ENCODE data around the gene ACBD4. TPM values are rescaled to one million over a fixed set of nuclear protein-coding genes. Genes with fewer than 3 reads are reported as not detected.

Gene ACBD4
- total RNA-seq, 1 donor from 2014 or later = 18.9 TPM

- no peak for DNase-seq (ENCODE audit: extremely low spot score in 2 of 2)
- Histone ChIP-seq H3K27me3 (no peaks in the 10 kb centered on the region), H3K4me1 (peaks cover 33% of the 10 kb centered on the region), H3K27ac (no peak overlapping the region), H3K4me3 (no peak overlapping the region), H3K36me3 (peaks cover 4 to 59% of the 10 kb centered on the region in 2 donors), H3K9me3 (no peaks in the 10 kb centered on the region)
- no peak for TF ChIP-seq CTCF (IDR thresholded peaks at IDR 0.05)
- no peak for TF ChIP-seq POLR2AphosphoS5 (IDR thresholded peaks at IDR 0.05; ENCODE audit: insufficient read depth in 1 of 2, low read depth in 1 of 2)
- no peak for TF ChIP-seq POLR2A (IDR thresholded peaks at IDR 0.05)
- intact Hi-C loops (cut with DNase I) = loop anchor here (10.0 kb wide), 1 partner anchor 191 kb away; the partner anchor contains the start of gene GFAP
Observed at GRCh38 chr17:45106096-45106495, 29.4 kb upstream of the ACBD4 start.

- intact Hi-C loops (cut with DNase I) = loop anchor here (10.0 kb wide), 1 partner anchor 192 kb away; the partner anchor contains the start of gene GFAP
- Histone ChIP-seq H3K9me3 (no peaks in the 10 kb centered on the region), H3K4me1 (peaks cover 33% of the 10 kb centered on the region), H3K27me3 (no peaks in the 10 kb centered on the region), H3K4me3 (no peak overlapping the region), H3K36me3 (peaks cover 4 to 59% of the 10 kb centered on the region in 2 donors), H3K27ac (no peak overlapping the region)
- TF ChIP-seq POLR2A (IDR thresholded peaks at IDR 0.05) (no peak), CTCF (IDR thresholded peaks at IDR 0.05) (no peak), POLR2AphosphoS5 (IDR thresholded peaks at IDR 0.05; ENCODE audit: insufficient read depth in 1 of 2, low read depth in 1 of 2) (no peak)
- no peak for DNase-seq (ENCODE audit: extremely low spot score in 2 of 2)
Observed at GRCh38 chr17:45106582-45106981, 28.9 kb upstream of the ACBD4 start.

DNA sequence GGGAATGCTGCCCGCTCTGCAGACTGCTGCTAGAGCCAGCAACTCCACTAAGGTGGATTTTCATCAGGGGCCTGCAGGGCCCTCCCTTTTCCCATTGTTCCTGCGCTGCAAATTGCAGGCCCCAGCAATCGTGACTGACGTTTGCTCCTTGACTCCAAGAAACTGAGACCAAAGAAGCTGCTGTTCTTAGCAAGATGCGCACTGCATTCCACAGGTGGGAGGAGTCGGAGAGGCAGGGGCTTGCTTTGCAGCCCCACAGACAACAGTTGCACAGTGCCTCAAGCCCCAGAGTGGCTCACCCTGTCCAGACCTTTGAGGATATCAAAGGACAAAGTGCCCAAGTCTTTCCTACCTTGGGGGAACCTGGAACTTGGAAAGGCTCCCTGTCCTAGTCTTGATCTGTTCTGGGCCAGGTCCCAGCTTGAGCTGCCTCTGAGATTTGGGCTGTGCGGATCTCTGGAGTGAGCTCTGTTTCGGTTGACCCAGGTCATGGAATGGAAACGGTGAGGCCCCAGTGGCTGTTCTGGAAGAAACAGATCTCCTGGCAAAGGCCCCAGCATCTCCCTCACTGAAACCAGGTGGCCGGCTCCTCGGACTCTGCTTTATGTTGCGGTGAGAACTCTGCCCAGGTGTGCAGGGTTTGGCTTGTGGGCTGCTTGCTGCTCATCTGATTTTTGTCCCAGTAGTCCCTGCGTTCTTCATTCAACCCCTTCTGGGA is 28.0 kb upstream of the ACBD4 start:
- Histone ChIP-seq H3K4me3 (no peak overlapping the region), H3K27me3 (no peaks in the 10 kb centered on the region), H3K4me1 (peaks cover 38% of the 10 kb centered on the region), H3K27ac (peak overlapping the region; percentile 43), H3K36me3 (peaks cover 4 to 55% of the 10 kb centered on the region in 2 donors), H3K9me3 (no peaks in the 10 kb centered on the region)
- peak in 1 of 2 donors; percentile 8 for TF ChIP-seq POLR2AphosphoS5 (IDR thresholded peaks at IDR 0.05; ENCODE audit: insufficient read depth in 1 of 2, low read depth in 1 of 2)
- TF ChIP-seq CTCF (IDR thresholded peaks at IDR 0.05) = no peak
- intact Hi-C loops (cut with DNase I) = loop anchor here (10.0 kb wide), 1 partner anchor 193 kb away; the partner anchor contains the start of gene GFAP
- DNase-seq (ENCODE audit: extremely low spot score in 2 of 2) = no peak

DNA sequence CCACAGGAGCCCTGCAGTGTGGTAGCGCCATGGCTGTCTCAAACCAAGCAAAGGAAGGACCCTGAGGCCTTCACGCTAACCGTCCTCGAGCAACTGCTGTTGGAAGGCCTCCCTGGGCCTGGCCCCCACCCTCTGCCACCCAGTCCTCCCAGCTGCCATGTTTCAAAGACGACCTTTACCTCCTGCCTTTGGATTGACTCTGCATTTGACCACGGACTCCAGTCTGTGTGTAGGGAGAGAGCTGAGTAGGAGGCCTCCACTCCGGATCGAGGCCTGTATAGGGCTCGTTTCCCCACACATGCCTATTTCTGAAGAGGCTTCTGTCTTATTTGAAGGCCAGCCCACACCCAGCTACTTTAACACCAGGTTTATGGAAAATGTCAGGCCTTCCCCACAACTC is 27.4 kb upstream of the ACBD4 start:
- H3K4me3 ChIP-seq = no peak overlapping the region
- H3K27me3 ChIP-seq = no peaks in the 10 kb centered on the region
- no peaks in the 10 kb centered on the region for H3K9me3 ChIP-seq
- peaks cover 4 to 49% of the 10 kb centered on the region in 2 donors for H3K36me3 ChIP-seq
- DNase-seq (ENCODE audit: extremely low spot score in 2 of 2) = no peak
- H3K4me1 ChIP-seq = peaks cover 38% of the 10 kb centered on the region
- H3K27ac ChIP-seq = peak overlapping the region; percentile 43
- TF ChIP-seq POLR2AphosphoS5 (IDR thresholded peaks at IDR 0.05; ENCODE audit: insufficient read depth in 1 of 2, low read depth in 1 of 2) (peak in 1 of 2 donors; percentile 15), CTCF (IDR thresholded peaks at IDR 0.05) (no peak), POLR2A (IDR thresholded peaks at IDR 0.05) (no peak)
- intact Hi-C loops (cut with DNase I) = loop anchor here (10.0 kb wide), 1 partner anchor 193 kb away; the partner anchor contains the start of gene GFAP

All from vagina (tissue), 2 donors.